Motor neuron (in vitro differentiated cells): ENCODE measurements around the gene EGF. TPM values are rescaled to one million over a fixed set of nuclear protein-coding genes. Genes with fewer than 3 reads are reported as not detected.
"Not testable (repeated sequence)": the region's sequence is repeated elsewhere in the genome, so short reads cannot be mapped to it uniquely, and the experiment has no call there.

Source experiments
- ATAC-seq, 8 experiments: fragments of 200-7000 bp; cut with Tn5 transposase; replicated peaks in 6 of 8; 2 replicates each; pipeline ENCODE4 v1.8.0; 2021; ENCODE audit warnings: mild to moderate bottlenecking in 8 of 8, moderate library complexity in 8 of 8
- H3K27ac ChIP-seq, 2 donors: fragments of 250-450 bp; sonication (Bioruptor Pico); 2 replicates each; pipeline ENCODE4 v1.9.0; 2021; ENCODE audit warnings: antibody characterized with exemption in 2 of 2, mild to moderate bottlenecking in 2 of 2, moderate library complexity in 1 of 2
- H3K4me1 ChIP-seq, 2 donors: fragments of 250-450 bp; sonication (Bioruptor Pico); replicated peaks in 1 of 2; 2 replicates each; pipeline ENCODE4 v1.6.1; 2021; ENCODE audit warnings: antibody characterized with exemption in 2 of 2, mild to moderate bottlenecking in 2 of 2, moderate library complexity in 1 of 2
- H3K4me3 ChIP-seq, 5 donors: fragments of 250-450 bp; sonication (Bioruptor Pico); 2 replicates each; pipeline ENCODE4 v1.9.0; 2021; ENCODE audit warnings: antibody characterized with exemption in 5 of 5, mild to moderate bottlenecking in 5 of 5, moderate library complexity in 4 of 5
- WGBS, 10 experiments: fragments of 450-650 bp; shearing (Covaris generic); methylation state at CpG; one replicate each; pipeline ENCODE4 v1.0.0; 2022; 5-methylcytosine and 5-hydroxymethylcytosine counted together
- in situ Hi-C, 9 experiments: fragments of 400-800 bp; cut with MboI; loops; one replicate each; pipeline ENCODE4 v1.15.0; 2021; ENCODE audit warnings: low sequenced_read_pairs in 9 of 9, low pct_unique_long_range_greater_than_20kb in 2 of 9; ENCODE audit not compliant: unreplicated experiment in 9 of 9
- total RNA-seq, 8 experiments: library from RNA; unstranded; fragments of 300-600 nt; gene quantifications; 2 replicates each; pipeline versions ENCODE4 v1.2.3 to v1.2.4, GENCODE V29; 2022

Gene EGF
- total RNA-seq, 8 experiments from 2014 or later, result 2.0 to 9.3 (median 3.6) TPM

DNA sequence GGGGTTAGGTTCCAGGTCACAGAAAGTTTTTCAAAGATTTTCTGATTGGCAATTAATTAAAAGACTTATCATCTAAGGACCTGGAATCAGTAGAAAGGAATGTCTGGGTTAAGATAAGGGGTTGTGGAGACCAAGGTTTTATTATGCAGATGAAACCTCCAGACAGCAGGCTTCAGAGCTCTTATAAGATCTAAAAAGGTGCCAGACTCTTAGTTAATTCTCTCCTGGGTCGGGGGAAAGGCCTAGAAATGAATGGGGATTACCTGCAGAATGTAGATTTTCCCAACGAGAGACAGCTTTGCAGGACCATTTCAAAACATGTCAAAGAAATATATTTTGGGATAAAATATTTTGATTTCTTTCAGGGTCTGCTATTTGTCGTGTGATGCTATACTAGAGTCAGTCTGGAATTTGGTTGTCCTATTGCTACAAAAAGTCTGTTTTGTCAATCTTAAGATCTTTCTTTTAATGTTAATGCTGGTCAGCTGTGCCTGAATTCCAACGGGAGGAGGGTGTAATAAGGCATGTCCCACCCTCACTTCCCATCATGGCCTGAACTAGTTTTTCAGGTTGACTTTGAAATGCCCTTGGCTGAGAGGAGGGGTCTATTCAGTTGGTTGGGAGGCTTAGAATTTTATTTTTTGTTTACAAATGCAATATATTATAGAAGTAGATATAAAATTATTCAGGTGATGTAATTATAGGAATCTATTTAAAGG is 15.8 kb downstream of the EGF start:
- peak in 1 of 8 experiments; percentile 37 for ATAC-seq
- H3K4me1 ChIP-seq, result no peaks in the 10 kb centered on the region
- WGBS, 10 experiments, result 0 to 63% (median 50%) methylated on average over 1 to 4 of the region's 4 CpGs; no CpG with 5 or more reads in 1 of the 10 experiments
- no peak overlapping the region for H3K27ac ChIP-seq
- H3K4me3 ChIP-seq, result no peak overlapping the region
- in situ Hi-C loops, result no loop called here

DNA sequence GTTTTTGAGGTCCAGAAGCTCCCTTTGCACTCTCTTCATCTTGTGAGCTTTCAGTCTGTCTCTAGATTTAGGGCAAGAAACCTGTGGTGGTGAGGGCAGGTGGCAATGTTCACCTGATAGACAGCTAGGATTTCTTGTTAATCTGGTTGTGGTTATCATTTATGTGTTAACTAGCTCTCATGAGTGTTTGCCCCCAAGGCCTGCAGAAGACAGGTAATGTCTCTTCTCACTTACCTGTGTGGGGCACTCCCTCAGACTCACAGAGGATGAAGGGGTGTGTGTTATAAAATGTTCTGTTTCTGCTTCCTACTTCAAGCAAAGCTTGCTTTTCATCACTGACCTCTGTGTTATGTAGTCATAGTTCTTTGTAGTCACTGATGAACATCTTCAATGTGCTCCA is 17.8 kb downstream of the EGF start:
- in situ Hi-C loops, result no loop called here

DNA sequence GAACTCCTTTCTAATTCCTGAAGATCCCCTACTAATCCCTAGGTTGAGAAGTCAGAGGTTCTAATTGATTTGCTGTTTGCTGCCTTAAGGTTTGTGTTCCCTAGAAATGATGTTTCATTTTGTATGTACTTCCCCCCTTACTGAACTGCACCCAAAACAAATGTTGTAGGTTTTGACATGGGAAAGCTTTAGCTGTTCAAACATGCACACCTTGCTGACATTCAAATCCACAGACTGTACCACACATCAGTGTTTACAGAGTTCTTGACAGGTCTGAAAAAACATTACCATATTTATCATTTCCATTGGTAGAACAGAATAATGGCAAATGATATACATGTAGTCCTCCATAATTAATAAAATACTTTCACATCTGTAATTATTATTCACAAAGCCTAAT is 18.2 kb downstream of the EGF start:
- in situ Hi-C loops, result no loop called here
- Histone ChIP-seq H3K4me1 (no peaks in the 10 kb centered on the region), H3K27ac (no peak overlapping the region), H3K4me3 (no peak overlapping the region)
- ATAC-seq, result no peak

More for the DNA sequence above, 17.8 kb downstream of the EGF start:
- Histone ChIP-seq H3K4me1 (no peaks in the 10 kb centered on the region), H3K4me3 (no peak overlapping the region), H3K27ac (no peak overlapping the region)
- ATAC-seq, result no peak

DNA sequence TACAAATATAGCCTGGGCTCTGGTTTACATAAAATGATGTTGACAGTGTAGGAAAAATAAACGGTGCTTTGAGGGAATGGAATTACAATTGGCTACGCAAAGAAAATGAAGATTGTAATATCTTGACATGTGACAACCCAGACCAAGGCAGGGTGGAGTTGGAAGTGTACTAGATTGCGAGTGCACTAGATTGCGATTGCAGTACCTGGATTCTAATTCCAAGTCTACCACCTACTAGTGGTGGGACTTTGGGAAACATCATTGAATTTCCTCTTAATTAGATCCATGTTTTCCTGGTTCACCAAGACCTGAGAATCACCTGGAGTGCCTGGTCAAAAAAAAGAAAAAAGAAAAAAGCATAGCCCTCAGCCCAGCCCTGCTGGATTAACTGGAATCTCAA is 18.6 kb downstream of the EGF start:
- H3K4me3 ChIP-seq, result no peak overlapping the region
- 60 to 100% (median 100%) methylated on average over 2 to 4 of the region's 4 CpGs; no CpG with 5 or more reads in 1 of the 10 experiments for WGBS, 10 experiments
- ATAC-seq, result no peak
- in situ Hi-C loops, result no loop called here
- H3K27ac ChIP-seq, result no peak overlapping the region
- H3K4me1 ChIP-seq, result no peaks in the 10 kb centered on the region

DNA sequence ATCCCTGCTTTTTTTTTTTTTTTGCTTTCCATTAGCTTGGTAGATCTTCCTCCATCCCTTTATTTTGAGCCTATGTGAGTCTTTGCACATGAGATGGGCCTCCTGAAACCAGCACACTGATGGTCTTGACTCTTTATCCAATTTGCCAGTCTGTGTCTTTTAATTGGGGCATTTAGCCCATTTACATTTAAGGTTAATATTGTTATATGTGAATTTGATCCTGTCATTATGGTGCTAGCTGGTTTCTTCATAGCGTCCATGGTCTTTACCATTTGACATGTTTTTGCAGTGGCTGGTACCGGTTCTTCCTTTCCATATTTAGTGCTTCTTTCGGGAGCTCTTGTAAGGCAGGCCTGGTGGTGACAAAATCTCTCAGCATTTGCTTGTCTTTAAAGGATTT is 24.7 kb downstream of the EGF start:
- H3K4me3 ChIP-seq, H3K27ac ChIP-seq, H3K4me1 ChIP-seq, in situ Hi-C loops, ATAC-seq: not testable (repeated sequence)
- WGBS, 10 experiments, result 11 to 100% (median 88%) methylated on average over 1 to 3 of the region's 3 CpGs; no CpG with 5 or more reads in 2 of the 10 experiments

DNA sequence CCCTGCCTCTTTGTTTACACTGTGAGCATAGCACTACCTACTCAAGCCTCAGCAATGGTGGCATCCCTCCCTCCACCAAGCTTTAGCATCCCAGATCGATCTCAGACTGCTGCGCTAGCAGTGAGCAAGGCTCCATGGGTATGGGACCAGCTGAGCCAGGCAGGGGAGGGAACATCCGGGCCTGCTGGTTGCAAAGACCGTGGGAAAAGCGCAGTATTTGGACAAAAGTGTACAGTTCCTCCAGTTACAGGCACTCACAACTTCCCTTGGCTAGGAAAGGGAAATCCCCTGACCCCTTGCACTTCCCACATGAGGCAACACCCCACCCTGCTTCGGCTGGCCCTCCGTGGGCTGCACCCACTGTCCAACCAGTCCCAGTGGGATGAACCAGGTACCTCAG is 26.5 kb downstream of the EGF start:
- no peak overlapping the region for H3K4me3 ChIP-seq
- 52 to 100% (median 80%) methylated on average over 1 to 5 of the region's 7 CpGs; no CpG with 5 or more reads in 5 of the 10 experiments for WGBS, 10 experiments
- no peaks in the 10 kb centered on the region for H3K4me1 ChIP-seq
- in situ Hi-C loops, result no loop called here
- ATAC-seq, result no peak
- no peak overlapping the region for H3K27ac ChIP-seq

GRCh38 chr4:109942292-109942926 is 29.7 kb downstream of the EGF start:
- ATAC-seq, result no peak
- in situ Hi-C loops, result no loop called here
- 0 to 86% (median 81%) methylated on average over 1 to 4 of the region's 4 CpGs; no CpG with 5 or more reads in 3 of the 10 experiments for WGBS, 10 experiments
- no peak overlapping the region for H3K4me3 ChIP-seq
- H3K27ac ChIP-seq, result no peak overlapping the region
- no peaks in the 10 kb centered on the region for H3K4me1 ChIP-seq

- H3K4me3 ChIP-seq, result no peak overlapping the region
- WGBS, 10 experiments, result 0 to 100% (median 50%) methylated on average over 1 to 2 of the region's 2 CpGs; no CpG with 5 or more reads in 3 of the 10 experiments
- no peak overlapping the region for H3K27ac ChIP-seq
- no peaks in the 10 kb centered on the region for H3K4me1 ChIP-seq
- in situ Hi-C loops, result no loop called here
- no peak for ATAC-seq
Observed at GRCh38 chr4:109943745-109944144, 31.1 kb downstream of the EGF start.

GRCh38 chr4:109944591-109944990 is 31.9 kb downstream of the EGF start:
- Histone ChIP-seq H3K27ac (no peak overlapping the region), H3K4me1 (no peaks in the 10 kb centered on the region), H3K4me3 (no peak overlapping the region)
- 17 to 100% (median 81%) methylated on average over 1 to 2 of the region's 2 CpGs for WGBS, 10 experiments
- in situ Hi-C loops, result no loop called here
- ATAC-seq, result no peak

GRCh38 chr4:109945056-109945455 is 32.4 kb downstream of the EGF start:
- no peak for ATAC-seq
- Histone ChIP-seq H3K4me3 (no peak overlapping the region), H3K27ac (no peak overlapping the region), H3K4me1 (no peaks in the 10 kb centered on the region)
- in situ Hi-C loops, result no loop called here
- WGBS, 10 experiments, result 50 to 100% (median 81%) methylated on average over 1 to 4 of the region's 4 CpGs; no CpG with 5 or more reads in 1 of the 10 experiments

DNA sequence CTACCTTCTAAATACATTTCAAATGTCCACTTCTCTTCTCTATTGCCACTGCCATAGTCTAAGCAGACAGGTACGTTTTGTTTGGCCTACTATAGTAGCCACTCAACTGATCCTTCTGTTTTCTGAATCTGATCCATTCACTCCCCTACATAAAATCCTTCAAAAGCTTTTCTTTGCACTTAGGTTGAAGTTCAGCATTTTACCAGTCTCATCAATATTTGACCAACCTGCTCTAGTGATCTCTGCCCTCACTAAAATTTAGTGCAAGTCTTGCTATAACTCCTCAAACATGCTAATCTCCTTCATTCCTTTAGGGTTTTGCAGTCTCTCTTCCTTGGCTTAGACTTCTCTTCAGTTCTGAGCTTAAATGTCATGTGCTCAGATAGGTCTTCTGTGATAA is 33.4 kb downstream of the EGF start:
- in situ Hi-C loops, result no loop called here
- H3K4me3 ChIP-seq, result no peak overlapping the region
- H3K4me1 ChIP-seq, result no peaks in the 10 kb centered on the region
- 17 to 80% (median 60%) methylated on average over 1 of the region's 1 CpG; no CpG with 5 or more reads in 5 of the 10 experiments for WGBS, 10 experiments
- no peak for ATAC-seq
- no peak overlapping the region for H3K27ac ChIP-seq

GRCh38 chr4:109947457-109947856 is 34.8 kb downstream of the EGF start:
- Histone ChIP-seq H3K27ac (no peak overlapping the region), H3K4me3 (no peak overlapping the region), H3K4me1 (no peaks in the 10 kb centered on the region)
- WGBS, 10 experiments, result 78 to 100% (median 96%) methylated on average over 1 of the region's 1 CpG; no CpG with 5 or more reads in 4 of the 10 experiments
- in situ Hi-C loops, result no loop called here
- ATAC-seq, result no peak

DNA sequence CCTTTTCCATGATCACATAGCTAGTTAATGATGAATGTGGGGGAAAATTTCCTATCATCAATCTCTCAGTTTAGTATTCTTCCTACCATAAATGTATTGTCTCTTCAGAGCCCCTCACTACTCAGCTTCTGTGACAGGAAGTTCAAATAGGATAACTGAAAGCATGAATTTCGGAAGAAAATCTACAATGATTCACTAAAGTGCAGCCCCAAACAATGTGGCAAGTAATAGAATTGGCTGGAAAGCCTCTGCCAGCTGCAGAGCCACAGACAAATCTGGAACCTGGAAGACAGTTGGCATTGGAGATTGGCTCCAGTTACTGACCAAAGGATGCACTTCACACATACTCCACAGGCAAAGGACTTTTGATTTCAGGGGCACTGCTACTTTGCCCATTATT is 35.2 kb downstream of the EGF start:
- Histone ChIP-seq H3K4me1 (peaks cover 0 to 1% of the 10 kb centered on the region in 2 donors), H3K4me3 (no peak overlapping the region), H3K27ac (no peak overlapping the region)
- WGBS, 10 experiments, result 0 to 100% (median 60%) methylated on average over 1 of the region's 1 CpG; no CpG with 5 or more reads in 5 of the 10 experiments
- ATAC-seq, result no peak
- in situ Hi-C loops, result no loop called here
